ENCODE measurements around the gene PDLIM7.

Gene PDLIM7

GRCh38 chr5:177444106-177445051 lies 53.0 kb downstream of the PDLIM7 start:
- DNase-seq (ENCODE audit: low read depth): no peak

GRCh38 chr5:177443144-177443983 lies 54.0 kb downstream of the PDLIM7 start:
- no peak for DNase-seq (ENCODE audit: low read depth)

- DNase-seq (ENCODE audit: low read depth): no peak
Measured at GRCh38 chr5:177442066-177442826, 55.2 kb downstream of the PDLIM7 start.

- no peak for DNase-seq (ENCODE audit: low read depth)
Measured at GRCh38 chr5:177440990-177441780, 56.2 kb downstream of the PDLIM7 start.

GRCh38 chr5:177440211-177440989 lies 57.0 kb downstream of the PDLIM7 start:
- DNase-seq (ENCODE audit: low read depth): no peak

GRCh38 chr5:177439518-177440053 lies 57.8 kb downstream of the PDLIM7 start:
- no peak for DNase-seq (ENCODE audit: low read depth)

GRCh38 chr5:177438468-177438867 lies 58.9 kb downstream of the PDLIM7 start:
- DNase-seq (ENCODE audit: low read depth): no peak

- no peak for DNase-seq (ENCODE audit: low read depth)
Measured at GRCh38 chr5:177437623-177438022, 59.8 kb downstream of the PDLIM7 start.

- no peak for DNase-seq (ENCODE audit: low read depth)
Measured at GRCh38 chr5:177435847-177436536, 61.4 kb downstream of the PDLIM7 start.

- DNase-seq (ENCODE audit: low read depth): no peak
Measured at GRCh38 chr5:177434942-177435738, 62.3 kb downstream of the PDLIM7 start.

GRCh38 chr5:177434437-177434836 lies 63.0 kb downstream of the PDLIM7 start:
- no peak for DNase-seq (ENCODE audit: low read depth)

GRCh38 chr5:177433658-177434217 lies 63.7 kb downstream of the PDLIM7 start:
- no peak for DNase-seq (ENCODE audit: low read depth)
